HG03342 (cell line): ENCODE data around the gene NANS.

Experiments used
- ATAC-seq: cut with Tn5 transposase; IDR thresholded peaks from one replicate; pipeline ENCODE4 v1.9.1; 2021; ENCODE audit warnings: mild to moderate bottlenecking, moderate library complexity; ENCODE audit not compliant: unreplicated experiment

Gene NANS

DNA sequence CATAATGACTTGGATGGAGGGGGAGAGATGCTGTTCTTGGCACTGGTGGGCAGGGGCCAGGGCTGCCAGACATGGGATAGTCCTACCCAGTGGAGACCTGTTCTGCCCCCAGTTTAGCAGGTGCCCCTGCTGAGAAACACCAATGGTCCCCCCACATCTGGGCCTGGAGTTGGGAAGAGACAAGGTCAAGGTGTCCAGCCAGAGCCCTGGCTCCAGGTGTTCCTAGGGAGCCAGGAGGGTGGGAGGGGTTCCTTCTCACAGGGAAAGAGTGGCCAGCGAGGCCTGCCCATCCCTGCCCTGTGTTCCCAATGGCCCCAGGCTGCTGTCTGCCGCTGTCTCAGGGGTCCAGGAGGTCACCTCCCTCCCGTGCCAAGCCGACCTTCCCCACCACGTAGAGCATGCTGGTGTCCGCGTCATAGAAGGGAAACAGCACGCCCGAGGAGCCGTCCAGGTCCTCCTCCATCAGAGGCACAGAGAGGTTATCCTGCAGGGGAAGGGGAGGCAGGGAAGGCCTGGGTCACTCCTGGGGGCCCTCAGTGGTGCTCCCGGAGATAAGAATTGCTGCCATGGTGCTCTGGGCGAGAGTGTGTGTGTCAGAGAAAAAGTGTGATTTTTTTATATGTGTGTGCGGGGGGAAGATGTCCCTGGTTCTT lies 74.2 kb downstream of the NANS start:
- ATAC-seq = no peak

DNA sequence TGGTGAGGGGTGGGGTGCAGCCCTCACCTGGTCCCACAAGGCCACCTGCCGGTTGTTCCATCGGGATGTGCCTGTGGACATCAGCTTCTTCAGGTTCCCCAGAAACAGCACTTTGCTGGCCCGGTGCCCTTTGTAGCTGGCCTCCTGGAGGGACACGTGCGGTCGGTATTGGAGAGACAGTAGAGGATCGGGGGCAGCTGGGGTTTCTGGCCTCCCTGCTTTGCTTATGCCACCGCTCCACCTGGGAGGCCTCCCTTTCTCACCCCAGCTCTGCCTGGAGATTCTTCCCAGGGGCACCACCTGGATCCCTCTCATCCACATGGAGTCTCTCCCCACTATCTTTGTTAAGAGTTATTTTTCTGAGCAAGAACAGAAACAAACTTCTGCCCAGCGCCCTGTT lies 75.6 kb downstream of the NANS start:
- no peak for ATAC-seq
